ENCODE data around the gene SRSF4. TPM values are rescaled to one million over a fixed set of nuclear protein-coding genes. Genes with fewer than 3 reads are reported as not detected.
"Not testable (repeated sequence)": the region's sequence is repeated elsewhere in the genome, so short reads cannot be mapped to it uniquely, and the experiment has no call there.

SRSF4 gene
- total RNA-seq, 1 donor from 2014 or later, result 109 TPM

DNA sequence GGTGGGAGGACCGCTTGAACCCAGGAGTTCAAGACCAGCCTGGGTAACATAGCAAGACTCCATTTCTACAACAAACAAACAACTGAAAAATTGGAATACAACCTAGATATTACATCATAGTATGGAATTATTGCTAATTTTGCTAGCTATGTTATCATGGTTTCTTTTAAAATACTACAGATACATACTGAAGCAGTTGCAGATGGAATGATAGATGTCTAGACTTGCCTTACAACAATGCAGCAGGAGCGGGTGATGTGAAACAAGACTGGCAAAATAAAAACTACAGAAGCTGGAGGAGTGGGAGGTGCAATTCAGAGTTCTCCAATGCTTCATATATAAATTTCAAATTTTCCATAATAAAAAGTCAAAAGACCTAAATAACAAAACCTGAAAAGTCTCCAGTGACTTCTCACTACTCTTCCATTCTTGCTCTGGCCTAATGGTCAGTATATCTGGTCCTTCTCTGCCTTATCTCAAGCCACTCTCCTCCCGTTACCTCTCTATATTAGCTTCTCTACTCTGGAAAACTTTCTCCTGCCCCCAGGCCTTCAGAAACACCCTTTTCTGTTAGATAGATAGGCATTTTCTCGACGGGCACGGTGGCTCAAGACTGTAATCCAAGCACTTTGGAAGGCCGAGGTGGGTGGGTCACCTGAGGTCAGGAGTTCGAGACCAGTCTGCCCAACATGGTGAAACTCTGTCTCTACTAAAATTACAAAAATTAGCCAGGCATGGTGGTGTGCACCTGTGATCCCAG lies 29.5 kb downstream of the SRSF4 start:
- Mint-ChIP-seq H3K27ac (ENCODE audit: unreplicated experiment) (no peak overlapping the region), H3K36me3 (ENCODE audit: low read depth) (peaks cover 40% of the 10 kb centered on the region), H3K27me3 (ENCODE audit: low read depth) (no peaks in the 10 kb centered on the region), H3K4me3 (no peak overlapping the region), H3K4me1 (peaks cover 8% of the 10 kb centered on the region), H3K9me3 (no peaks in the 10 kb centered on the region)
- TF ChIP-seq, protein P1, sequence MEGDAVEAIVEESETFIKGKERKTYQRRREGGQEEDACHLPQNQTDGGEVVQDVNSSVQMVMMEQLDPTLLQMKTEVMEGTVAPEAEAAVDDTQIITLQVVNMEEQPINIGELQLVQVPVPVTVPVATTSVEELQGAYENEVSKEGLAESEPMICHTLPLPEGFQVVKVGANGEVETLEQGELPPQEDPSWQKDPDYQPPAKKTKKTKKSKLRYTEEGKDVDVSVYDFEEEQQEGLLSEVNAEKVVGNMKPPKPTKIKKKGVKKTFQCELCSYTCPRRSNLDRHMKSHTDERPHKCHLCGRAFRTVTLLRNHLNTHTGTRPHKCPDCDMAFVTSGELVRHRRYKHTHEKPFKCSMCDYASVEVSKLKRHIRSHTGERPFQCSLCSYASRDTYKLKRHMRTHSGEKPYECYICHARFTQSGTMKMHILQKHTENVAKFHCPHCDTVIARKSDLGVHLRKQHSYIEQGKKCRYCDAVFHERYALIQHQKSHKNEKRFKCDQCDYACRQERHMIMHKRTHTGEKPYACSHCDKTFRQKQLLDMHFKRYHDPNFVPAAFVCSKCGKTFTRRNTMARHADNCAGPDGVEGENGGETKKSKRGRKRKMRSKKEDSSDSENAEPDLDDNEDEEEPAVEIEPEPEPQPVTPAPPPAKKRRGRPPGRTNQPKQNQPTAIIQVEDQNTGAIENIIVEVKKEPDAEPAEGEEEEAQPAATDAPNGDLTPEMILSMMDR (conservative IDR thresholded peaks at IDR 0.05), result no peak
- DNase-seq (ENCODE audit: low read depth, low spot score), result no peak

DNA sequence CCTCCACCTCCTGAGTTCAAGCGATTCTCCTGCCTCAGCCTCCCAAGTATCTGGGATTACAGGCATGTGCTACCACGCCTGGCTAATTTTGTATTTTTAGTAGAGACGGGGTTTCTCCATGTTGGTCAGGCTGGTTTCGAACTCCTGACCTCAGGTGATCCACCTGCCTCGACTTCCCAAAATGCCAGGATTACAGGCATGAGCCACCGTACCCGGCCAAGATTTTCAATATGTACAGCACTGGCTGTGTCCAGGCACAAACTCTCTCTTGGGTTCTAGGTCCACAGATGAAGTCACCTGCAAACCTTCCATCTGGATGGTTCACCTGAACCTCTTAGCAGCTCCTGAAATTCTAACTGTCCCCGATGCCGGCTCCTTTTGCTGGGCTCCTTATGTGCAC lies 31.4 kb downstream of the SRSF4 start:
- H3K4me1 Mint-ChIP-seq; H3K27ac Mint-ChIP-seq (ENCODE audit: unreplicated experiment); H3K27me3 Mint-ChIP-seq (ENCODE audit: low read depth); H3K9me3 Mint-ChIP-seq; H3K4me3 Mint-ChIP-seq; DNase-seq (ENCODE audit: low read depth, low spot score): not testable (repeated sequence)
- H3K36me3 Mint-ChIP-seq (ENCODE audit: low read depth), result peaks cover 43% of the 10 kb centered on the region

DNA sequence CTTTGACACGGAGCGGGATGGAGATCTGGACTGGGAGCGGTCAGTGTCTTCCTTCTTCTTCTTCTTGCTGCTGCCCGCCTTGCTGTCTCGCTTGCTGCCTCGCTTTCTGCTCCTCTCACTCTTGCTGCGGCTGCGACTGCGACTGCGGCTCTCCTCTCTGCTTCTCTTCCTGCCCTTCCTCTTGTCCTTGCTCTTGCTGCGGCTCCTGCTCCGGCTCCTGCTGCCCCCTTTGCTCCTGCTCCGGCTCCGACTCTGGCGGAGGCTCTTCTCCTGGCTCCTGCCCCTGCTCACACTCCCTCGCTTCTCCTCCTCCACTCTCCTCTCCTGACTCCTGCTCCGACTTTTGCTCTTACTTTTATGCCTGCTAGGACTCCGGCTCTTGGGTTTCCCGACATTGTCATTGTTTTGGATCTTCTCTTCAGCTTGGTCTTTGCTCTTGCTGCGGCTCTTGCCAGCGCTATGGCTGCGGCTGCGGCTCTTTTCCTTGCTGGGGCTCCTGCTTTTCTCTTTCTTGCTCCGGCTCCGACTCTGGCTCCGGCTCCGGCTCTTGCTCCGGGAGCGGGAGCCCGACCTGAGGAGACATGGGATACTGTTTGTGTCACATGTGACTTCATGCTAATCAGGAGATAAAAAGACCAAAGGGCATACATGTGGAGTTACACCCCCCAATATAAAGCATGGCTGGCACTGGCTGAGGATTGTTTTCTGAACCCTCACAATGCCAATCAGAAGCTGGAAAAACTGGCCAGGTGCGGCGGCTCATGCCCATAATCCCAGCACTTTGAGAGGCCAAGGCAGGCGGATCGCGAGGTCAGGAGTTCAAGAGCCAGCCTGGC lies 32.8 kb downstream of the SRSF4 start:
- Mint-ChIP-seq H3K36me3 (ENCODE audit: low read depth) (peaks cover 42% of the 10 kb centered on the region), H3K27ac (ENCODE audit: unreplicated experiment) (peak overlapping the region; percentile 2), H3K27me3 (ENCODE audit: low read depth) (no peaks in the 10 kb centered on the region), H3K4me3 (no peak overlapping the region), H3K4me1 (no peaks in the 10 kb centered on the region), H3K9me3 (no peaks in the 10 kb centered on the region)
- DNase-seq (ENCODE audit: low read depth, low spot score), result no peak
- TF ChIP-seq, protein P1 (conservative IDR thresholded peaks at IDR 0.05), result no peak

DNA sequence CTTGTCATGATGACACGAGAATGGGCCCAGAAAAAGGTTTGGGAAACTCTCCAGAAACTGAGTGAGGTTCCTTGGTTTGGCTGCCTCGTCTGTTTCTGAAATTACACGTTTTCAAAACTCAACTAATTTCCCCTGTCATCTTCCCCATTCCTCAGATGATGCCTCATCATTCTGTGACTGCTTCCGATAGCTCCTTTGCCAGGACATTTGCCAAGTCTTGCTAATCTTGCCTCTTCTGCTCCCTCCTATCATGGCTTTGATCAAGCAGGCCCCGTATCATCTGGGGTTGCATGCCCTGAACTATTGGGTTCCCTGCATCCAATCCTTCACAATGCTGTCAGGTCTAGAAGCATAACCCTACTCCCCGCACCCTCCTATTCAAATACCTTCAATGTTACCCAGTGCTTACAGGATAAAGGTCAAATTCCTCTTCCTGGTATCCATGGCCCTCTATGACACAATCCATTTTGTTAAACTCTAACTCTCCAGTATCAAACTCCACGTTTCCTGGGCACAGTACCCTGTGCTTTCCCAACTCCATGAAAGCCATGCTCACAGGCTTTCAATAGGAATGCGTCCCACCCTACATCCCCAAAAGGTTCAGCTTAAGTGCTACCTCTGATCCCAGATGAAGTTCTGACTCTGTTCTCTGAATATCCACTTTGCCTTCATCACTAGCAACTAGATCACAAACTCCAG lies 35.8 kb downstream of the SRSF4 start:
- Mint-ChIP-seq H3K4me3 (no peak overlapping the region), H3K27me3 (ENCODE audit: low read depth) (no peaks in the 10 kb centered on the region), H3K27ac (ENCODE audit: unreplicated experiment) (peak overlapping the region; percentile 31), H3K9me3 (no peaks in the 10 kb centered on the region), H3K4me1 (no peaks in the 10 kb centered on the region), H3K36me3 (ENCODE audit: low read depth) (peaks cover 47% of the 10 kb centered on the region)
- DNase-seq (ENCODE audit: low read depth, low spot score), result no peak
- TF ChIP-seq, protein P1 (conservative IDR thresholded peaks at IDR 0.05), result no peak

DNA sequence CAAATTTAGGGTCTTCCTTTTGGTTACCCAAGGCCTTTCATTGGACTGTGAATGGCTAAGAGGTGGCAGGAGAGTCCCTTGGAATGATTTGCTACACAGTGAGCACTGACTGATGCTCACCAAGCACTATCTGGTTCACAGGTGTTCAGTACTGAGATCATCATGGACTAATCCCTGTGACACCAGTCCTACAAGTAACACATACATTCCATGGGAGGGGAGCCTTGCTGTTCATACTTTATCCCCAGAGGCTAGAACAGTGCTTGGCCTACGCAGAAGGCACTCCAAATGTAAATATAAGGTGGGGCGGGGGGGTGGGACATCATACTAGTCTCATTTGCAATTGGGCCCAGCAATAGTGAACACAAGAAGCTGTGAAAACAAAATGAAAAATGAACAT lies 37.5 kb downstream of the SRSF4 start:
- Mint-ChIP-seq H3K4me1 (no peaks in the 10 kb centered on the region), H3K27ac (ENCODE audit: unreplicated experiment) (no peak overlapping the region), H3K4me3 (no peak overlapping the region), H3K36me3 (ENCODE audit: low read depth) (peaks cover 37% of the 10 kb centered on the region), H3K27me3 (ENCODE audit: low read depth) (no peaks in the 10 kb centered on the region), H3K9me3 (no peaks in the 10 kb centered on the region)
- DNase-seq (ENCODE audit: low read depth, low spot score), result no peak
- TF ChIP-seq, protein P1 (conservative IDR thresholded peaks at IDR 0.05), result no peak

Measured in neural crest cell (in vitro differentiated cells).